Lower leg skin (tissue), 3 donors: Measurements from ENCODE around the gene BICC1.

Experiments used
- CTCF ChIP-seq, 3 donors: fragments of 450-650 bp; IDR thresholded peaks; one replicate each; pipeline ENCODE4 v1.5.1; 2016; ENCODE audit warnings: antibody characterized with exemption in 3 of 3, mild to moderate bottlenecking in 3 of 3, moderate library complexity in 2 of 3
- POLR2A ChIP-seq, 2 donors: fragments of 450-650 bp; IDR thresholded peaks; one replicate each; pipeline ENCODE4 v1.6.1; 2016 to 2017; ENCODE audit warnings: antibody characterized with exemption in 2 of 2, mild to moderate bottlenecking in 1 of 2, moderate library complexity in 1 of 2

- TF ChIP-seq CTCF (IDR thresholded peaks at IDR 0.05) (no peak), POLR2A (IDR thresholded peaks at IDR 0.05) (no peak)
These were observed 192.0 kb downstream of the BICC1 start for GRCh38 chr10:58704671-58705141.
